Adrenal gland (tissue), 19 donors: Measurements from ENCODE around the gene AKIRIN2. TPM values are rescaled to one million over a fixed set of nuclear protein-coding genes. Genes with fewer than 3 reads are reported as not detected.

Experiments
- DNase-seq, 7 donors: peaks; one replicate each; pipeline ENCODE4 v3.0.0-alpha.2; 2019 to 2020
- H3K27ac ChIP-seq, 5 donors: fragments of 200-600 bp; sonication (generic) in 4 of 5; 1 replicate in 3 of 5; 2 replicates in 2 of 5; pipeline versions ENCODE4 v1.5.1 to v1.8.0; 2016 to 2020; ENCODE audit warnings: mild to moderate bottlenecking in 1 of 5
- H3K27me3 ChIP-seq: fragments of 200-600 bp; 2 replicates; pipeline ENCODE4 v1.8.0; 2021
- H3K36me3 ChIP-seq, 2 donors: fragments of 200-600 bp; replicated peaks in 1 of 2; 1 replicate in 1 of 2; 2 replicates in 1 of 2; pipeline versions ENCODE4 v1.5.1 to v1.8.0; 2018 to 2022
- H3K4me1 ChIP-seq, 2 donors: fragments of 200-600 bp; replicated peaks in 1 of 2; 1 replicate in 1 of 2; 2 replicates in 1 of 2; pipeline versions ENCODE4 v1.5.1 to v1.8.0; 2018 to 2021
- H3K4me3 ChIP-seq, 4 donors: fragments of 200-600 bp; sonication (generic) in 3 of 4; one replicate each; pipeline ENCODE4 v1.5.1; 2016 to 2018
- H3K9me3 ChIP-seq, 3 donors: fragments of 200-600 bp; sonication (generic) in 1 of 3; replicated peaks in 1 of 3; 1 replicate in 2 of 3; 2 replicates in 1 of 3; pipeline versions ENCODE4 v1.5.1 to v1.8.0; 2016 to 2021
- POLR2A ChIP-seq, 2 donors: fragments of 450-650 bp; IDR thresholded peaks; one replicate each; pipeline ENCODE4 v1.6.1; 2017; ENCODE audit warnings: antibody characterized with exemption in 2 of 2, mild to moderate bottlenecking in 2 of 2, moderate library complexity in 1 of 2
- WGBS, 4 donors: extraction: QIAGEN DNeasy Blood & Tissue Kit in 2 of 4; methylation state at CpG; one replicate each; pipeline versions ENCODE4 v1.1.5 to v1.1.7; 2013 to 2017; 5-methylcytosine and 5-hydroxymethylcytosine counted together
- intact Hi-C, 2 donors: fragments of 100-400 bp; cut with DNase I; formaldehyde crosslinking; loops; one replicate each; pipeline versions ENCODE4 v1.14.1 to v1.15.0; 2022 to 2023
- long read RNA-seq, 10 donors: library from polyadenylated mRNA in 3 of 10; unstranded in 2 of 10; stranded (forward) in 1 of 10; transcript quantifications; one replicate each; pipeline ENCODE4 v2.0.0 and lab custom pipeline, GENCODE V29; 2021 to 2026
- polyA plus RNA-seq, 3 donors: library from polyadenylated mRNA; stranded (reverse); fragments of 200-250 nt in 2 of 3; fragments of 350-450 nt in 1 of 3; fragmentation: Illumina TruSeq in 1 of 3; extraction: RNeasy Lipid Tissue Mini Kit (QIAGEN cat#74804) in 1 of 3; gene quantifications; one replicate each; pipeline ENCODE4 v1.2.3, GENCODE V29; 2013 to 2014
- total RNA-seq, 9 donors: library from RNA; depleted of rRNA in 4 of 9; stranded (reverse); fragments of >200 nt in 4 of 9; fragments of 120-200 nt in 1 of 9; fragmentation: NEBNext Ultra II Directional in 1 of 9; extraction: Animal tissue kit (Norgen Biotek cat#: 25700) in 1 of 9; gene quantifications; one replicate each; pipeline versions ENCODE4 v1.1.0 to v1.2.4, GENCODE V29; 2013 to 2023
- TF ChIP-seq, protein P1 (sequence below), 6 experiments: fragments of 450-650 bp in 4 of 6; fragments of 200-600 bp in 2 of 6; sonication (generic) in 1 of 6; IDR thresholded peaks; 1 replicate in 5 of 6; 2 replicates in 1 of 6; pipeline versions ENCODE4 v1.5.1 to v1.8.0; 2016 to 2021; ENCODE audit warnings: antibody characterized with exemption in 6 of 6, mild to moderate bottlenecking in 2 of 6, moderate library complexity in 1 of 6
- donor health status: healthy with polysubstance abuse.
- donor health status: Bipolar disorder and iron deficiency.
- donor health status: DM: yes; HTN: yes; CAD: no.
- donor health status: DM: no; HTN: no; CAD: no.
- donor health status: DM: no; HTN: no; CAD: no.
- donor health status: DM: yes; HTN: yes; CAD: no.

The AKIRIN2 gene
- total RNA-seq, result 10 to 100 TPM; 20.6 to 70.2 (median 53.5) TPM
- 10 to 100 TPM; 22.8 to 60.0 (median 31.1) TPM for polyA plus RNA-seq
- long read RNA-seq, donor 1, transcript AKIRIN2-201 (5 exons, 1,662 nt), result major isoform, 17 of 17 reads
- long read RNA-seq, donor 1, partial matches to known transcripts, result 0 of 17 reads
- long read RNA-seq, donor 1, other reads (novel, unspliced or antisense), result 0 of 17 reads
- long read RNA-seq, donor 2, transcript AKIRIN2-201 (5 exons, 1,662 nt), result major isoform, 16 of 16 reads
- long read RNA-seq, donor 2, partial matches to known transcripts, result 0 of 16 reads
- long read RNA-seq, donor 2, other reads (novel, unspliced or antisense), result 0 of 16 reads
- long read RNA-seq, donor 3, transcript AKIRIN2-201 (5 exons, 1,662 nt), result major isoform, 20 of 20 reads
- long read RNA-seq, donor 3, partial matches to known transcripts, result 0 of 20 reads
- long read RNA-seq, donor 3, other reads (novel, unspliced or antisense), result 0 of 20 reads
- long read RNA-seq, donor 4, transcript AKIRIN2-201 (5 exons, 1,662 nt), result major isoform, 36 of 40 reads
- long read RNA-seq, donor 4, partial matches to known transcripts, result 3 of 40 reads
- long read RNA-seq, donor 4, other reads (novel, unspliced or antisense), result 1 of 40 reads
- long read RNA-seq, donor 5, transcript AKIRIN2-201 (5 exons, 1,662 nt), result major isoform, 110 of 113 reads
- long read RNA-seq, donor 5, partial matches to known transcripts, result 3 of 113 reads
- long read RNA-seq, donor 5, other reads (novel, unspliced or antisense), result 0 of 113 reads
- long read RNA-seq, donor 6, transcript AKIRIN2-201 (5 exons, 1,662 nt), result major isoform, 20 of 29 reads
- long read RNA-seq, donor 6, partial matches to known transcripts, result 6 of 29 reads
- long read RNA-seq, donor 6, other reads (novel, unspliced or antisense), result 3 of 29 reads
- long read RNA-seq, donor 7, transcript AKIRIN2-201 (5 exons, 1,662 nt), result major isoform, 15 of 15 reads
- long read RNA-seq, donor 7, partial matches to known transcripts, result 0 of 15 reads
- long read RNA-seq, donor 7, other reads (novel, unspliced or antisense), result 0 of 15 reads
- long read RNA-seq, donor 8, transcript AKIRIN2-201 (5 exons, 1,662 nt), result major isoform, 32 of 32 reads
- long read RNA-seq, donor 8, partial matches to known transcripts, result 0 of 32 reads
- long read RNA-seq, donor 8, other reads (novel, unspliced or antisense), result 0 of 32 reads
- long read RNA-seq, donor 9, transcript AKIRIN2-201 (5 exons, 1,662 nt), result major isoform, 13 of 18 reads
- long read RNA-seq, donor 9, partial matches to known transcripts, result 5 of 18 reads
- long read RNA-seq, donor 9, other reads (novel, unspliced or antisense), result 0 of 18 reads
- long read RNA-seq, donor 10, transcript AKIRIN2-201 (5 exons, 1,662 nt), result major isoform, 8 of 8 reads
- long read RNA-seq, donor 10, partial matches to known transcripts, result 0 of 8 reads
- long read RNA-seq, donor 10, other reads (novel, unspliced or antisense), result 0 of 8 reads

GRCh38 chr6:87701676-87702588 lies at the start of gene AKIRIN2:
AKIRIN2 (minus strand) TSS chr6:87702233; CDS start chr6:87701684, 549 bp downstream.
- H3K4me3 ChIP-seq, result peak within 1 kb of the TSS; percentile 69 to 84 (median 80)
- H3K9me3 ChIP-seq, result no peaks in the 10 kb centered on the region
- peaks cover 21 to 30% of the 10 kb centered on the region in 2 donors for H3K4me1 ChIP-seq
- DNase-seq, result peak; percentile 97 to 99 (median 98)
- peak within 1 kb of the TSS; percentile 93 to 99 (median 97) for H3K27ac ChIP-seq
- intact Hi-C loops, result loop anchor here in 1 of 2 donors (10.0 kb wide), 1 partner anchor 93 kb away; no protein-coding TSS in a partner anchor
- no peaks in the 10 kb centered on the region for H3K27me3 ChIP-seq
- TF ChIP-seq, protein P1, sequence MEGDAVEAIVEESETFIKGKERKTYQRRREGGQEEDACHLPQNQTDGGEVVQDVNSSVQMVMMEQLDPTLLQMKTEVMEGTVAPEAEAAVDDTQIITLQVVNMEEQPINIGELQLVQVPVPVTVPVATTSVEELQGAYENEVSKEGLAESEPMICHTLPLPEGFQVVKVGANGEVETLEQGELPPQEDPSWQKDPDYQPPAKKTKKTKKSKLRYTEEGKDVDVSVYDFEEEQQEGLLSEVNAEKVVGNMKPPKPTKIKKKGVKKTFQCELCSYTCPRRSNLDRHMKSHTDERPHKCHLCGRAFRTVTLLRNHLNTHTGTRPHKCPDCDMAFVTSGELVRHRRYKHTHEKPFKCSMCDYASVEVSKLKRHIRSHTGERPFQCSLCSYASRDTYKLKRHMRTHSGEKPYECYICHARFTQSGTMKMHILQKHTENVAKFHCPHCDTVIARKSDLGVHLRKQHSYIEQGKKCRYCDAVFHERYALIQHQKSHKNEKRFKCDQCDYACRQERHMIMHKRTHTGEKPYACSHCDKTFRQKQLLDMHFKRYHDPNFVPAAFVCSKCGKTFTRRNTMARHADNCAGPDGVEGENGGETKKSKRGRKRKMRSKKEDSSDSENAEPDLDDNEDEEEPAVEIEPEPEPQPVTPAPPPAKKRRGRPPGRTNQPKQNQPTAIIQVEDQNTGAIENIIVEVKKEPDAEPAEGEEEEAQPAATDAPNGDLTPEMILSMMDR (IDR thresholded peaks at IDR 0.05), result no peak
- peak; percentile 89 to 98 for TF ChIP-seq POLR2A (IDR thresholded peaks at IDR 0.05)
- WGBS, 4 donors, result 0 to 1% (median 1%) methylated on average over 36 to 88 of the region's 88 CpGs
- H3K36me3 ChIP-seq, result no peaks in the 10 kb centered on the region

DNA sequence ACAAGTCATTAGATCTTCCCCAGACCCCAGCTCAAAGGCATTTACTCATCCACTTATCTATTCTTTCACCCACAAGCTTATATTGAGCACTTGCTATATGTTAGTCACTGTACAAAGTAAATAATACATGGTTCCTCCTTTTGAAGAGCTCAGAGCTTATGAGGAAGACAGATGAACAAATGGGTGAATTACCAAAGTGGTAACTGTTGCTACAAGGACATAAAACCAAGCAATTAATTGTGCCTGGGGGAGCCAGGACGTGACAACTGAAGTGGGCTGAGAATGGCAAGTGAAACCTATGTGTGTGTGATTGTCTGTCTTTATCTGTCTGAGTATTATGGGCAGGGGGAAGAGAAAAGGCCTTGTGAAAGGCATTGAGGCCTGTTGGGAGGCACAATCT lies 45.6 kb upstream of the AKIRIN2 start:
- no peaks in the 10 kb centered on the region for H3K4me1 ChIP-seq
- WGBS, 4 donors, result 53 to 78% (median 66%) methylated on average over 1 of the region's 1 CpG
- H3K4me3 ChIP-seq, result no peak overlapping the region
- TF ChIP-seq, protein P1 (IDR thresholded peaks at IDR 0.05), result no peak
- TF ChIP-seq POLR2A (IDR thresholded peaks at IDR 0.05), result no peak
- no peak overlapping the region for H3K27ac ChIP-seq
- intact Hi-C loops, result no loop called here
- no peaks in the 10 kb centered on the region for H3K27me3 ChIP-seq
- H3K36me3 ChIP-seq, result no peaks in the 10 kb centered on the region
- DNase-seq, result no peak
- H3K9me3 ChIP-seq, result no peaks in the 10 kb centered on the region

- 56 to 78% (median 65%) methylated on average over 2 of the region's 2 CpGs for WGBS, 4 donors
- Histone ChIP-seq H3K4me1 (no peaks in the 10 kb centered on the region), H3K27me3 (no peaks in the 10 kb centered on the region), H3K9me3 (no peaks in the 10 kb centered on the region), H3K36me3 (no peaks in the 10 kb centered on the region), H3K27ac (no peak overlapping the region), H3K4me3 (no peak overlapping the region)
- TF ChIP-seq, protein P1 (IDR thresholded peaks at IDR 0.05), result no peak
- no peak for TF ChIP-seq POLR2A (IDR thresholded peaks at IDR 0.05)
- intact Hi-C loops, result no loop called here
- DNase-seq, result no peak
Observed at GRCh38 chr6:87745966-87746721, 44.1 kb upstream of the AKIRIN2 start.
